HG03066 (cell line): ENCODE data around the gene ABTB1.

ENCODE experiments used
- ATAC-seq: cut with Tn5 transposase; IDR thresholded peaks from one replicate; pipeline ENCODE4 v1.9.1; 2021; ENCODE audit warnings: low read depth; ENCODE audit not compliant: unreplicated experiment

The ABTB1 gene

GRCh38 chr3:127684871-127685707, 12.3 kb downstream of the ABTB1 start:
- no peak for ATAC-seq

GRCh38 chr3:127685708-127686511, 13.2 kb downstream of the ABTB1 start:
- no peak for ATAC-seq

DNA sequence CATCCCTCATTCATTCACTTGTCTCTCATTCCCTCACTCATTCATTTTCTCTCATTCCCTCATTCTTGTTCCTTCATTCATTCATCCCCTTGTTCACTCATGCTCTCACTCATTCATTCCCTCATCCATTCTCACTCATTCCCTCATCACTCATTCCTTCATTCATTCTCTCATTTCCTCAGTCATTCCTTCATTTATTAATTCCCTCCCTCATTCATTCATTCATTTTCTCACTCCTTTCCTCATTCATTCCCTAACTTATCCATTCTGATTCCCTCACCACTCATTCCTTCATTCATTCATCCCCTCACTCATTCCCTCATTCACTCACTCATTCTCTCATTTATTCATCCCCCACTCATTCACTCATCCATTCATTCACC, 13.8 kb downstream of the ABTB1 start:
- no peak for ATAC-seq

DNA sequence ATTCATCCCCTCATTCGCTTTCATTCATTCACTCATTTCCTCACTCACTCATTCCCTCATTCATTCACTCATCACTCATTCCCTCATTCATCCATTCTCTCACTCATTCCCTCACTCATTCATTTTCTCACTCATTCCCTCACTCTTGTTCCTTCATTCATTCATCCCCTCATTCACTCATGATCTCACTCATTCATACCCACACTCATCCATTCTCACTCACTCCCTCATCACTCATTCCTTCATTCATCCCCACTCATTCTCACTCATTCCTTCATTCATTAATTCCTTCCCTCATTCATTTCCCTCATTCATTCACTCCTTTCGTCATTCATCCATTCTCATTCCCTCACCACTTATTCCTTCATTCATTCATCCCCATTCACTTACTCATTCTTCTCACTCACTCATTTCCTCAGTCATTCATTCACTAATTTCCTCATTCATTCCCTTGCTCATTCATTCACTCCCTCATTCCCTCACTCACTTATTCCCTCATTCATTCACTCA, 14.5 kb downstream of the ABTB1 start:
- no peak for ATAC-seq

DNA sequence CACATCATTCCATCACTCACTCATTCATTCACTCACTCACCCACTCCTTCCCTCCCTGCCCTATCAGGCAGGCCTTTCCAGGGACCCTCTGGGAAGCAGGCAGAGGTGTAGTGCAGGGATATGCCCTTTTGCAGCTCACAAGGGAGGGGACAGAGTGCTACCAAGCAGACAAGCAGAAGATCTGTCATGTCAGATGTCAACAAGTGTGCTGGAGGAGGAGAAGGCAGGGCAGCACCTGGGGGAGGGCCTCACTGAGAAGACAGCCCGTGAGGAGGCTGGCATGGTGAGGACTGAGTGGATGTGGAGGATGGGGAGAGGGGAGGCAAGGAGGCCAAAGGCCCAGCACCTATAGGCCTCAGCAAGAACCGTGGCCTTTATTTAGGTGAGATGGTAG, 15.3 kb downstream of the ABTB1 start:
- ATAC-seq: no peak

- no peak for ATAC-seq
Measured at GRCh38 chr3:127688416-127689265, 15.9 kb downstream of the ABTB1 start.

- no peak for ATAC-seq
Measured at GRCh38 chr3:127689266-127689860, 16.6 kb downstream of the ABTB1 start.

GRCh38 chr3:127690106-127690505, 17.4 kb downstream of the ABTB1 start:
- ATAC-seq: no peak

- ATAC-seq: no peak
Measured at GRCh38 chr3:127690823-127691452, 18.2 kb downstream of the ABTB1 start.

- ATAC-seq: no peak
Measured at GRCh38 chr3:127691489-127691888, 18.7 kb downstream of the ABTB1 start.

GRCh38 chr3:127691974-127692373, 19.2 kb downstream of the ABTB1 start:
- no peak for ATAC-seq

- ATAC-seq: no peak
Measured at GRCh38 chr3:127692501-127693335, 20.0 kb downstream of the ABTB1 start.

GRCh38 chr3:127693336-127693843, 20.6 kb downstream of the ABTB1 start:
- no peak for ATAC-seq

DNA sequence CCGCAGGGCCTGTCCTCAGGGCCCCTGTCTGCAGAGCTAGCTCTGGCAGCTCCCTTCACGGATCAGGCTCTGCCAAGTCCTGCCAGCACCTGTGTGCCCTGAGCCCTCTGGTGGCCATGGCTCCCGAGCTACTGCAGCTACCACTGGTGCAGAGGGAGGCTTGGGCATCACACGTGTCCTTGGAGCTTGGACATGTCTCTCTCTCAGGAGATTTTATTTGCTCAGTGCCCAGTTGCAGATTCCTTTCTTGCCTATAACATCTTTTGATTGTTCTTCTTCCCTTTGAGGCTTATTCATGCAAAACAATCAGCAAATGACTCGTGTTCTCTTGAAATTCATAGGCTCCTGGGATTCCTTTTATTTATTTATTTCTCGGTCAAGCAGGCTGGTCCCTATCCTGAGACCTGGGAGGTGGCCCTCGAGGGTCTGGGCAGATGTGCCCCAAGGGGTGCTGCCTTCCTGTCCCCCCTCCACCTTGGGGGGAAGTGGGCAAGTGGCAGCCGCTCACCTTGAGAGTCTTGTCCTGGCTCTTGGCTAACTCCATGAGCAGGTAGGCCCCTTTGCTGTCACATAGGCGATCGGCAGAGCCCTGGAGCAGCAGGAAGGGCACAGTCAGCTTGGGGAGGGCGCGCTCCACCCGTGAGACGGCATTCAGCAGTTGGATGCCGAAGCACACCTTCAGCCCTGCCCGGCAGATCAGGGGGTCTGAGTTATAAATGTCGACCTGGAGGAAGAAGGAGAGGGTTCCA, 21.9 kb downstream of the ABTB1 start:
- no peak for ATAC-seq

DNA sequence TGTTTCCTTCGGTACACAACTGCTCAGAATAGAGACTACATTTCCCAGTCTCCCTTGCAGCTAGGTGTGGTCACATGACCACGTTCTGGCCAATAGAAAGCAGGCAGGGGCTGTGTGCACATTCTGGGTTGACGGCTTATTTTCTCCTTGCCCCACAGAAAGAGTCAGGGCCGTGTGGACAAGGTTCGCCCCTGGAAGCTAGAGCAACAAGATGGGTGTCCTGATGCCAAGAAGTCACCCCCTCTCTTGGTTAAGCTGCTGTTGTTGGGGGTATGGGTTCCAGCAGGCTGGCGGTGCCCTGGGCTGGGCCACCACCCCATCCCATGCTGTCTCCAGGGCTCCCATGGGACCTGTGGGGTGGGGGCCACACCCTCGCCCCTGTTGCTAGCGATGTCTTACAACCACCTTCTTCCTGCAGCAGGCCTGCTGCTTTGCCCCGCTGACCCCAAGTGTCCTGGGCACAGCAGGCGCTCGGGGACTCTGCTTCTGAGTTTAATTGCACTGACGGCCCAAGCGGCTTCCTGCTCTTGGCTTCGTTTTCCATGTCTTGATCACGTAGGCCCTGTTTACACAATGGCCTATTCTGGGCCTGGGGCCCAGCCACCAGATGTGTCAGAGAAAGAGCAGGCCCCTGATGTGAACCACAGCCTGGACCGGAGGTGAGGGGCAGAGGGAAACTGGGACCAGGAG, 24.9 kb downstream of the ABTB1 start:
- ATAC-seq: no peak

DNA sequence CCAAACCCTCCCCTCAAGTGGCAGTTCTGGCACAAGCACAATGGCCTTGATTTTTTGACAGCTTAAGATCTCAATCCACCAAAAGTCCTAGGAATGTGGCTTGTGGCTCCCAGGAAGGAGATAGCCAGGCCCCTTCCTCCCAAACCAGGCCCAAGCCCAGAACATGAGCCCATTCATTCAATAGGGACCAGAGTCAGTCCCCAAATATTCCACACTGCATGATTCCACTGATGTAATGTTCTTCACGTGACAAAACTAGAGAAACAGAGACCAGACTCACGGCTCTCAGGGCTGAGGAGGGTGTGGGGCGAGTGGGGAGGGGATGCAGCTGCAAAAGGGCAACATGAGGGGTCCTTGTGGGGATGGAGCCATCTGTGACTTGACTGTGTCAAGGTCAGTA, 25.5 kb downstream of the ABTB1 start:
- ATAC-seq: no peak

DNA sequence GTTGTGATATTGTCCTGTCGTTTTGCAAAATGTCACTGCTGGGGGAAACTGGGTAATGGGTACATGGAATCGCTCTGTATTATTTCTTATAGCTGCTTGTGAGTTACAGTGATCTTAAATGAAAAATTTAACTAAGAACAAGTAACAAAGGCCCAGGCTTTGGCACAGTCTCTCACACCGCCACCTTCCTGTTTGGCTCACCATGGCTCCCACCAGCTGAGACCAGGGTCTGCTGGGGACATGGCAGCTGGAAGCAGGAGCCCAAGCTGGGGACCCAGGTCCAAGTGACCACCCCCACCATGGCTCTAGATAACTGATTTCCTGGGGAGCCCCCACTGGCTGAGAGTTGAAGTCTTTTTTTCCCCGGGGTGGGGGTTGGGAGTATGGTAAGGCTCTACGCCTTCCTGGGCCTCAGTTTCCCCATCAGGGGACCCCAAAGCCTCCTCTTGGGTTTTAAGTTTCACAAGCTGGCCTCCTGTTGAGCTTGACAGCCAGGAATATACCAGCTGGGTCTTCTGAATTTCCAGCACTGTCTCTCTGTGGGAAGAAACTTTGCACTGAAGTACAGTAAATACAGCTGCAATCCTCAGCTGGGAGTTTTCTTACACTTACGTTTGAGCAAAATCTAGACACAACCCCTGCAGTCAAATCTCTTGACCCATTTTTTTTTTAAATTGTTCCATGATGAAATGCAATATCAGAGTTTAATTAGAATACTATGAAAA, 26.1 kb downstream of the ABTB1 start:
- ATAC-seq: no peak
